A673 (cell line): ENCODE measurements around the gene TUBA4A. TPM values are rescaled to one million over a fixed set of nuclear protein-coding genes. Genes with fewer than 3 reads are reported as not detected.

Experiments used
- BruUV-seq: library from RNA; stranded (reverse); fragments of 400-500 nt; replicated peaks from 2 replicates; lab custom pipeline; 2021; lab: Mats Ljungman, UMichigan
- CTCF ChIA-PET: fragments of 300-600 bp; sonication (Branson Sonifier 250); formaldehyde crosslinking; loops from one replicate; lab custom pipeline; 2022; ENCODE audit warnings: antibody characterized with exemption; lab: Charles Lee
- POLR2A ChIA-PET: fragments of 300-600 bp; sonication (Branson Sonifier 250); formaldehyde crosslinking; loops from one replicate; lab custom pipeline; 2022; ENCODE audit warnings: antibody characterized with exemption; ENCODE audit not compliant: low non-redundant PET; lab: Charles Lee
- DNase-seq: peaks from one replicate; pipeline ENCODE4 v3.0.0-alpha.2; 2015; ENCODE audit warnings: low spot score
- H3K27ac ChIP-seq: fragments of 200-600 bp; sonication (generic); 2 replicates; pipeline ENCODE4 v1.5.1; 2016; ENCODE audit warnings: mixed run types, low read depth, mild to moderate bottlenecking, mixed read lengths, antibody characterized with exemption, low read length; ENCODE audit not compliant: poor library complexity, severe bottlenecking
- H3K27me3 ChIP-seq: fragments of 200-600 bp; sonication (generic); replicated peaks from 2 replicates; pipeline ENCODE4 v1.6.1; 2017; ENCODE audit warnings: mixed run types, low read depth, mild to moderate bottlenecking, mixed read lengths, antibody characterized with exemption, low read length; ENCODE audit not compliant: insufficient read depth, poor library complexity
- H3K36me3 ChIP-seq: fragments of 200-600 bp; sonication (generic); 2 replicates; pipeline ENCODE4 v1.6.1; 2016; ENCODE audit warnings: mixed run types, mild to moderate bottlenecking, mixed read lengths, antibody characterized with exemption, low read length; ENCODE audit not compliant: insufficient read depth, poor library complexity, severe bottlenecking
- H3K4me1 ChIP-seq: fragments of 200-600 bp; sonication (generic); 2 replicates; pipeline ENCODE4 v1.6.1; 2017; ENCODE audit warnings: mixed run types, mild to moderate bottlenecking, mixed read lengths, antibody characterized with exemption, low read length; ENCODE audit not compliant: insufficient read depth, poor library complexity, severe bottlenecking
- H3K4me3 ChIP-seq: fragments of 200-600 bp; sonication (generic); 2 replicates; pipeline ENCODE4 v1.5.1; 2016; ENCODE audit warnings: low read depth, mixed run types, mild to moderate bottlenecking, mixed read lengths, low read length; ENCODE audit not compliant: poor library complexity, severe bottlenecking
- H3K9me3 ChIP-seq: fragments of 200-600 bp; sonication (generic); 2 replicates; pipeline ENCODE4 v1.6.1; 2016; ENCODE audit warnings: mixed run types, low read depth, mild to moderate bottlenecking, mixed read lengths, antibody characterized with exemption, low read length; ENCODE audit not compliant: poor library complexity, severe bottlenecking
- CTCF ChIP-seq: fragments of 300-800, 200-600 bp; sonication (generic); conservative IDR thresholded peaks from 2 replicates; pipeline ENCODE4 v1.5.1; 2017; ENCODE audit warnings: low read depth, mild to moderate bottlenecking, antibody characterized with exemption, low read length, moderate library complexity, mixed read lengths
- EZH2 ChIP-seq: fragments of 200-600 bp; sonication (generic); IDR thresholded peaks from 2 replicates; pipeline ENCODE4 v1.6.1; 2017; ENCODE audit warnings: borderline replicate concordance, low read depth, mild to moderate bottlenecking, mixed read lengths, antibody characterized with exemption, low read length; ENCODE audit not compliant: poor library complexity, severe bottlenecking
- intact Hi-C: fragments of 100-400 bp; cut with micrococcal nuclease; formaldehyde crosslinking; loops from one replicate; pipeline ENCODE4 v1.10.0; 2022; ENCODE audit not compliant: unreplicated experiment
- total RNA-seq: library from RNA; stranded (reverse); gene quantifications from 2 replicates; pipeline ENCODE4 v1.2.3, GENCODE V29; 2021

Gene TUBA4A
- total RNA-seq, 1 experiment from 2014 or later, result 68.0 TPM

- no peaks in the 10 kb centered on the region for H3K9me3 ChIP-seq
- POLR2A ChIA-PET, result interaction anchor here (0.6 kb wide), 1 partner anchor 87 kb away, joined by 3 read pairs; no protein-coding TSS in a partner anchor
- no peaks in the 10 kb centered on the region for H3K36me3 ChIP-seq
- H3K4me3 ChIP-seq, result peak within 1 kb of the TSS; percentile 58
- DNase-seq, result peak; percentile 99
- H3K4me1 ChIP-seq, result peaks cover 20% of the 10 kb centered on the region
- TF ChIP-seq CTCF, result peak; percentile 25; the same call in 1 of the 2 replicates
- no peak for TF ChIP-seq EZH2
- H3K27ac ChIP-seq, result peak within 1 kb of the TSS; percentile 90
- CTCF ChIA-PET, result interaction anchor here (3.4 kb wide), 1 partner anchor 16 kb away, joined by 22 read pairs; no protein-coding TSS in a partner anchor
- intact Hi-C loops, result loop anchor here (5.0 kb wide), 1 partner anchor 117 kb away; the partner anchor contains the start of gene NHEJ1
- no TSS peak for BruUV-seq
- no peaks in the 10 kb centered on the region for H3K27me3 ChIP-seq
These were observed 25.6 kb upstream of the TUBA4A start, which contains the start of gene DNAJB2 for GRCh38 chr2:219279151-219279915. DNAJB2 (plus strand) TSS chr2:219279366; CDS start chr2:219279834, 468 bp downstream.

- BruUV-seq, result no TSS peak
- ChIA-PET CTCF (interaction anchor here (1.2 to 3.4 kb wide), 2 partner anchors 16 to 26 kb away, joined by 10 to 22 read pairs; partner anchors contain the start of gene TUBA4B), POLR2A (interaction anchor here (0.6 kb wide), 2 partner anchors 88 to 108 kb away, joined by 3 read pairs; no protein-coding TSS in a partner anchor)
- no peaks in the 10 kb centered on the region for H3K36me3 ChIP-seq
- no peaks in the 10 kb centered on the region for H3K27me3 ChIP-seq
- intact Hi-C loops, result loop anchor here (5.0 kb wide), 1 partner anchor 116 kb away; the partner anchor contains the start of gene NHEJ1
- no peaks in the 10 kb centered on the region for H3K9me3 ChIP-seq
- peak overlapping the region; percentile 90 for H3K27ac ChIP-seq
- TF ChIP-seq CTCF (no peak), EZH2 (no peak)
- peaks cover 20% of the 10 kb centered on the region for H3K4me1 ChIP-seq
- DNase-seq, result no peak
- peak overlapping the region; percentile 58 for H3K4me3 ChIP-seq
These were observed 25.0 kb upstream of the TUBA4A start for GRCh38 chr2:219278655-219279150.
